HG02798 (cell line): ENCODE measurements around the gene CATSPER3.

Experiments
- ATAC-seq: cut with Tn5 transposase; IDR thresholded peaks from one replicate; pipeline ENCODE4 v1.9.1; 2021; ENCODE audit warnings: mild to moderate bottlenecking; ENCODE audit not compliant: unreplicated experiment, poor library complexity

The CATSPER3 gene

GRCh38 chr5:135056316-135057030, 88.8 kb downstream of the CATSPER3 start:
- no peak for ATAC-seq

DNA sequence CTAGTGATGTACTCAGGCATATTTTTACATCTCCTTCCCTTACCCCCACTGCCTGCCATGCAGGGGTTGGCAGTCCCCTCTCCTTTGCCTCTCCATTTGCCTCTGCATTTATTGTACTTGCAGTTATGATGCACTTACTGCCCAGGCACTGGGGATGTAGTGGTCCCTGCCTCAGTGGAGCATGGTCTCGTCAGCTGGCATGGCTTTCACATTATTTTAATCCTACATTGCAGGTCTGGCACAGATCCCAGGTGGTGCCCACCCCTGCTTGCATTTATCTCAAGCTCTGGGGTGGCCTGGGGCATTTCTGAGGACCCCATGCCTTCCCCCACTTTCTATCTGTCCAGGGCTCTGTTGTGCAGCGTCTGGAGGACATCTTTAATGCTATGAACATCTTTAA, 89.5 kb downstream of the CATSPER3 start:
- no peak for ATAC-seq

GRCh38 chr5:135058331-135058732, 90.6 kb downstream of the CATSPER3 start:
- ATAC-seq = no peak

GRCh38 chr5:135059000-135059923, 91.6 kb downstream of the CATSPER3 start:
- no peak for ATAC-seq

- ATAC-seq = no peak
Observed at GRCh38 chr5:135060021-135060420, 92.3 kb downstream of the CATSPER3 start.

- ATAC-seq = no peak
Observed at GRCh38 chr5:135061001-135061400, 93.3 kb downstream of the CATSPER3 start.
